NOMO-1 treated with DMSO at 0.1 percent for 48 hours (cell line): ENCODE data around the gene ZBTB16.

ENCODE experiments used
- DNase-seq: peaks from one replicate; lab custom pipeline; 2025; ENCODE audit not compliant: unreplicated experiment; lab: John Stamatoyannopoulos, UW

The ZBTB16 gene

GRCh38 chr11:114199051-114199450, 139.5 kb downstream of the ZBTB16 start:
- DNase-seq = no peak

GRCh38 chr11:114200351-114201133, 141.0 kb downstream of the ZBTB16 start:
- DNase-seq = no peak

- DNase-seq = no peak
Measured at GRCh38 chr11:114201219-114201618, 141.7 kb downstream of the ZBTB16 start.

- DNase-seq = no peak
Measured at GRCh38 chr11:114202011-114202609, 142.6 kb downstream of the ZBTB16 start.

GRCh38 chr11:114207096-114207495, 147.6 kb downstream of the ZBTB16 start:
- no peak for DNase-seq

GRCh38 chr11:114208377-114208776, 148.9 kb downstream of the ZBTB16 start:
- DNase-seq = no peak

GRCh38 chr11:114209343-114209742, 149.8 kb downstream of the ZBTB16 start:
- no peak for DNase-seq

GRCh38 chr11:114209904-114210303, 150.4 kb downstream of the ZBTB16 start:
- no peak for DNase-seq

- no peak for DNase-seq
Measured at GRCh38 chr11:114211444-114212121, 152.1 kb downstream of the ZBTB16 start.

- DNase-seq = no peak
Measured at GRCh38 chr11:114213622-114214021, 154.1 kb downstream of the ZBTB16 start.

GRCh38 chr11:114215428-114215827, 155.9 kb downstream of the ZBTB16 start:
- DNase-seq = no peak

GRCh38 chr11:114215871-114216795, 156.6 kb downstream of the ZBTB16 start:
- DNase-seq = no peak

- DNase-seq = no peak
Measured at GRCh38 chr11:114216796-114217180, 157.3 kb downstream of the ZBTB16 start.

GRCh38 chr11:114218508-114218907, 159.0 kb downstream of the ZBTB16 start:
- no peak for DNase-seq

- no peak for DNase-seq
Measured at GRCh38 chr11:114219559-114220349, 160.2 kb downstream of the ZBTB16 start.

GRCh38 chr11:114221037-114221436, 161.5 kb downstream of the ZBTB16 start:
- no peak for DNase-seq

- no peak for DNase-seq
Measured at GRCh38 chr11:114225661-114226060, 166.2 kb downstream of the ZBTB16 start.

GRCh38 chr11:114226356-114226755, 166.8 kb downstream of the ZBTB16 start:
- DNase-seq = no peak

GRCh38 chr11:114228435-114229411, 169.2 kb downstream of the ZBTB16 start:
- DNase-seq = no peak
